HG03521 (cell line): Measurements from ENCODE around the gene CAPRIN2.

Experiments used
- ATAC-seq: cut with Tn5 transposase; IDR thresholded peaks from one replicate; pipeline ENCODE4 v1.9.1; 2021; ENCODE audit warnings: mild to moderate bottlenecking, moderate library complexity; ENCODE audit not compliant: unreplicated experiment

CAPRIN2 gene

GRCh38 chr12:30754750-30755394 lies at the start of gene CAPRIN2:
Gene CAPRIN2 (minus strand): TSS chr12:30754951. CDS start chr12:30753520, 1,431 bp downstream.
- ATAC-seq, result peak; percentile 92

GRCh38 chr12:30797689-30798088 lies 42.9 kb upstream of the CAPRIN2 start:
- no peak for ATAC-seq

- no peak for ATAC-seq
Observed at GRCh38 chr12:30796891-30797371, 42.2 kb upstream of the CAPRIN2 start.

GRCh38 chr12:30796313-30796780 lies 41.6 kb upstream of the CAPRIN2 start:
- no peak for ATAC-seq

DNA sequence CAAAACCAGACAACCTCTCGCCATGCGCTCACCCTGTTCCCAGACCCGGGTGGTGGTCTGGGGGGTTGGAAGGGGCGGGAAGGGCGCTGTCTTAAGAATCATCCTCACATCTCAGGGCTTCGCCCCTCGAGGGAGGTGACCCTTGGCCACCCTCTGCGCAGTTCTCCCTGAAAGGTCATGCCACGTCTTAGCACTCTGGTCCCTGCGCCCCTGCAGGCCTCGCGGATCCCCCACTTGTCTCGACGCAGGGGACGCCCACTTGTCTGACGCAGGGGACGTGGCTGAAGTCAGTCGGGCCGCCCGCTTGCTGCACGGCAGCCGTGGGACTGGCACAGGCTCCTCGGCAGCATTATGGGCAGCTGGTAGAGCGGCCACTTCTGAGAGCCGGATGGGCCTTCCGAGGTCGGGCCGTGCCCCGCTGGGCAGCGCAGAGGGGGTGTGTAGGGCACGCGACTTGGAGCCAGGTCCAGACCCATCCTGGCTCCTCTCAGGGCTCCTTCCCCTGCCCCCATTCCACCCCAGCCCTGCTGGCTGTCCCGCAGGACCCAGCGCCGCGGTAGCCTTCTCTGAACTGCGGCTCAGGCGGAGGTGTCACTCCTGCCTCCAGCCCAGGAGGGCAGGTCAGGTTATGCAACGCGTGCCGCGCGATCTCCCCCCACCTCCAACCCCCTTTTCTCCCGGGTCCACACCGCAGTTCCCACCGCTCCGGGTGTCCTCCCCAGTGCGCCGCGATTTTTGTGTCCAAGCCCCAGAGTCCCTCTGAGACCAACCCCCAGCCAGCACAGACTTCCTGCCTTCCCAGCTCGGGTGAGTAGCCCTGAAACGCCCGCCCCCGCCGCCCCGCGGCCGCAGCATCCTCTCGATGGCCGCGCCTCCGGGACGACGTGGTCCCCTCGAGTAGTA lies 40.9 kb upstream of the CAPRIN2 start:
- ATAC-seq, result peak; percentile 85

GRCh38 chr12:30794591-30795409 lies 40.0 kb upstream of the CAPRIN2 start:
- ATAC-seq, result no peak

GRCh38 chr12:30794020-30794419 lies 39.3 kb upstream of the CAPRIN2 start:
- ATAC-seq, result no peak

DNA sequence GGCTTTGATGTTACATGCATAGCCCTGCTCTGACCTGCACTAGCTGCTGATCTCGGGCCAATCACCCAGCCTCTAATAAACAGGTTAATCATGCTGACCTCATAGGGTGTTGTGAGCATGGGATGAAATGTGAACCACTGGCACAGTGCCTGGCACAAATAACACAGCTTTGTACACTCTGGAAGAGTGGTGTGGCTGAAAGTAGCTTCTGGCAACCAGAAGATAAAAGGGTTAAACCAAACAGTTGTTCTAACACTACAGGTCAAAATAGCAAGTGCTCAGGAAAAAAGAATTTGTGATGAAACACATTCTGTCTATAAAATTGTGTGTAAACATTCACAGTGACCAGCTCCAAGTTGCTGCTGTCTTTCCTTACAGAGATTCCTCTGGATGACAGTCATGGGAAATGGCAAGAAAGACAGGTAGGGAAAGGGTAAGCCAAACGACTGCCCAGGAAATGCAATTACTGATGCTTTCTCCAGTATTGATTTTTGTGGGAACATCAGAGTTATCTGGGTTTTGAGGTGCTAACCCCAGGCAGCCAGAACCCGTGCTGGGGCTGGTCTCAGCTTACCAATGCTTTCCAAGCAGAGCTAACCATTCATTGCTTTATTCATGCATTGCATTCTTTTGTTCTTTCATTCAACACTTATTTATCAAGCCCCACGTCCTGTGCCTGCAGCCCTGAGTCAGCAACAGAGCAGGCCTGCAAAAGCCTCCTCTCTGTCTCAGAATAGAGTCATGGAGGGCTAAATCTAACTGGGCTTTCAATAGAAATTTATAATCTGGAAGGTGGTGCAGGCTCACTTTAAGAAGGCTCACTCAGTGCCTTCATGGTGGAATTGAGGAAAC lies 38.1 kb upstream of the CAPRIN2 start:
- no peak for ATAC-seq

GRCh38 chr12:30792085-30792484 lies 37.3 kb upstream of the CAPRIN2 start:
- no peak for ATAC-seq

DNA sequence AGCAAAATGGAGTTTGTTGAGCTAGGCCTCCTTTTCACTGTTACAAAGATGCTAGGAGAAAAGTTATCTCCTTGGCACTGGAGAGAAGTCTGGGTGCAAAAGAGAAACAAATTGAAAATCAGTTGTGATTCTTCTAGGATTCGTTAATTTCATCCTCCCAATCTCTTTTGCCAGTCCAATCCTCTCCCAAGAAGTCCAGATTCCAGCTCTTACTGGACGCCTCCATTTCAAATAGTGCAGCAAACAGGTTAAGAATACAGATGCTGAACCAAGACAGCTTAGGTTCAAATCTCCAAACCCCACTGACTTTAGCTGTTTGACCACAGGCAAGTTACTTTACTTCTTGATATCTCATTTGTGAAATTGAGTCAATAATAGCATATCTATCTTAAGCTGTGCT lies 34.0 kb upstream of the CAPRIN2 start:
- no peak for ATAC-seq

- no peak for ATAC-seq
Observed at GRCh38 chr12:30785630-30786029, 30.9 kb upstream of the CAPRIN2 start.

GRCh38 chr12:30784508-30784907 lies 29.8 kb upstream of the CAPRIN2 start:
- no peak for ATAC-seq

- no peak for ATAC-seq
Observed at GRCh38 chr12:30783946-30784345, 29.2 kb upstream of the CAPRIN2 start.

GRCh38 chr12:30782316-30783173 lies 27.8 kb upstream of the CAPRIN2 start:
- no peak for ATAC-seq

DNA sequence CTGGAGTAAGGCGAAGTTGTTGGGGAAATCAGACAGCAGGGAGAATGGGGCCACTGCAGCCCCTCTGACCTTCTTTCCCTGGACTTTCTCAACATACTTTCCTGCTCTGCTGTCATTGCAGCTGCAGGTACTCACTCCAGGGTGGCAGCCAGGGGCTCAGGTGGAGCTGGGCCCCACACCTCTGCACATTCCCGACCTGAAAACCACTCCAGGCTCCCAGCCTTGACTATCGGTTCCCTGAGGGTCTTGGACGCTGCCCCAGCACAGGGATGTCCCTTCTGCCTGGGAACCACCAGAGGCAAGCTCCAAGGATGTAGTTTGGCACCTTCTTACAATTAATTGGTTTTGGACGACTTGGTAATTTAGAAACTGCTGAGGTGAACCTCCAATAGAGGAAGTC lies 24.8 kb upstream of the CAPRIN2 start:
- no peak for ATAC-seq

GRCh38 chr12:30779178-30779577 lies 24.4 kb upstream of the CAPRIN2 start:
- ATAC-seq, result no peak

DNA sequence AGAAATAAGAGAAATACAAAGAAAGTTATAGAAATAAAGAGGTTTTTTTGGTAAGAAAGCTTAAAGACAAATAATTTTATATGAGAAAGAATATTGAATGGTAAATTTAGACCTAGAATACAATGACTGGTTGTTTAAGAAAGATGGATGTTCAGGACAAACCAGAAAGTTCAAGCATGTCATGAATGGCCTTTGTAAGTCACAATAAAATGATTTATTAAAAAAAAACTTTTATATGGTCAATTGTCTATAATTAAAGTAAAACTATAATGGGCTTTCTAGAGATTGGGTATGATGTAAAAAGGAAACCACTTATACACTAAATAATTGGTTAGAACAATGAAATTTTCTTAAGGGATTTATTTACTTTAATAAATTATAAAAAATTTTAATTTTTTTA lies 19.8 kb upstream of the CAPRIN2 start:
- no peak for ATAC-seq

- no peak for ATAC-seq
Observed at GRCh38 chr12:30769802-30770201, 15.1 kb upstream of the CAPRIN2 start.

DNA sequence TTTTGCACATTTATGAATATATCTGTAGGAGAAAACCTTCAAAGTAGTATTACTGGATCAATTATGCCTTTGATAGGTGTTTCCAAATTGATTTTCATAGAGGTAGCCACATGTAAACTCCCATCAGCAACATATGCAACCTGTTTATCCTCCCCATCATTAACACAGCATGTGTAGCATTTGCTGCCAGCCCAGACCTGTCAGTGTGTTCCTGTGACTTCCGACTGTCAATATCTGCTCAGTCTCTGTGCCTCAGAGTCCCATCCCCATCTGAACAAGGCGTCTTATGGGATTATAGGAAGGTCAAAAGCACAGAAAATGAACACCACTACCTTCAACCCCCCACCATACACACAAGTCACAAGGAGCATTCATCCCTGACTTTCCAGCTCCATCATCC lies 9.5 kb upstream of the CAPRIN2 start:
- ATAC-seq, result no peak
